Activated T-helper 1 cell treated with anti-CD3 and anti-CD28 coated beads, Interleukin-12 subunit alpha, Interleukin-12 subunit beta, Interleukin-2, Interleukin-4 antibody, amounts not matched to agents 30 ng/mL and 10 ng/mL and 1 ng/mL, durations not matched to agents 14 hours and 24 hours and 36 hours (primary cell): ENCODE measurements around the gene LRRTM4. TPM values are rescaled to one million over a fixed set of nuclear protein-coding genes. Genes with fewer than 3 reads are reported as not detected.
"Not testable (repeated sequence)": the region's sequence is repeated elsewhere in the genome, so short reads cannot be mapped to it uniquely, and the experiment has no call there.

ENCODE experiments used
- DNase-seq: peaks from one replicate; pipeline ENCODE4 v3.0.0; 2021; ENCODE audit warnings: low spot score
- H3K27ac Mint-ChIP-seq: one replicate; pipeline ENCODE4 v1.8.0; 2021; ENCODE audit warnings: mild to moderate bottlenecking, mixed read lengths
- H3K27me3 Mint-ChIP-seq: one replicate; pipeline ENCODE4 v1.8.0; 2022; ENCODE audit warnings: mild to moderate bottlenecking, moderate library complexity, mixed read lengths; ENCODE audit not compliant: insufficient read depth
- H3K36me3 Mint-ChIP-seq: one replicate; pipeline ENCODE4 v1.8.0; 2021; ENCODE audit warnings: low read depth, mixed read lengths
- H3K4me1 Mint-ChIP-seq: one replicate; pipeline ENCODE4 v1.8.0; 2021; ENCODE audit warnings: low read depth, mixed read lengths
- H3K4me3 Mint-ChIP-seq: one replicate; pipeline ENCODE4 v1.8.0; 2021; ENCODE audit warnings: mild to moderate bottlenecking, moderate library complexity, mixed read lengths
- H3K9me3 Mint-ChIP-seq: one replicate; pipeline ENCODE4 v1.8.0; 2021; ENCODE audit warnings: mixed read lengths
- intact Hi-C: fragments of 100-400 bp; cut with micrococcal nuclease; formaldehyde crosslinking; loops from one replicate; pipeline ENCODE4 v1.15.1; 2024
- total RNA-seq: library from RNA; stranded (reverse); gene quantifications from 2 replicates; pipeline ENCODE4 v1.2.3, GENCODE V29; 2022

Gene LRRTM4
- total RNA-seq, 1 donor from 2014 or later = not detected

GRCh38 chr2:77175266-77175780 is 346.9 kb downstream of the LRRTM4 start:
- H3K4me1 Mint-ChIP-seq, H3K36me3 Mint-ChIP-seq, intact Hi-C loops, H3K27me3 Mint-ChIP-seq, DNase-seq, H3K27ac Mint-ChIP-seq, H3K4me3 Mint-ChIP-seq: not testable (repeated sequence)
- H3K9me3 Mint-ChIP-seq = peaks cover 24% of the 10 kb centered on the region

GRCh38 chr2:77169426-77169825 is 352.8 kb downstream of the LRRTM4 start:
- no peaks in the 10 kb centered on the region for H3K4me1 Mint-ChIP-seq
- intact Hi-C loops = no loop called here
- no peak overlapping the region for H3K4me3 Mint-ChIP-seq
- no peaks in the 10 kb centered on the region for H3K27me3 Mint-ChIP-seq
- H3K9me3 Mint-ChIP-seq = peaks cover 24% of the 10 kb centered on the region
- no peak for DNase-seq
- no peak overlapping the region for H3K27ac Mint-ChIP-seq
- no peaks in the 10 kb centered on the region for H3K36me3 Mint-ChIP-seq

GRCh38 chr2:77164021-77164420 is 358.2 kb downstream of the LRRTM4 start:
- H3K27me3 Mint-ChIP-seq, DNase-seq, H3K4me1 Mint-ChIP-seq, H3K36me3 Mint-ChIP-seq, intact Hi-C loops, H3K27ac Mint-ChIP-seq, H3K4me3 Mint-ChIP-seq: not testable (repeated sequence)
- H3K9me3 Mint-ChIP-seq = peaks cover 25% of the 10 kb centered on the region

GRCh38 chr2:77161009-77161408 is 361.2 kb downstream of the LRRTM4 start:
- no peak for DNase-seq
- H3K4me3 Mint-ChIP-seq = no peak overlapping the region
- H3K27ac Mint-ChIP-seq = no peak overlapping the region
- intact Hi-C loops = loop anchor here (1.0 kb wide), 1 partner anchor 18 kb away; no protein-coding TSS in a partner anchor
- peaks cover 20% of the 10 kb centered on the region for H3K9me3 Mint-ChIP-seq
- no peaks in the 10 kb centered on the region for H3K4me1 Mint-ChIP-seq
- H3K27me3 Mint-ChIP-seq = no peaks in the 10 kb centered on the region
- H3K36me3 Mint-ChIP-seq = no peaks in the 10 kb centered on the region

- no peak for DNase-seq
- H3K27me3 Mint-ChIP-seq = no peaks in the 10 kb centered on the region
- H3K4me1 Mint-ChIP-seq = no peaks in the 10 kb centered on the region
- H3K4me3 Mint-ChIP-seq = no peak overlapping the region
- H3K9me3 Mint-ChIP-seq = peaks cover 7% of the 10 kb centered on the region
- intact Hi-C loops = no loop called here
- no peak overlapping the region for H3K27ac Mint-ChIP-seq
- H3K36me3 Mint-ChIP-seq = no peaks in the 10 kb centered on the region
These were observed 365.6 kb downstream of the LRRTM4 start for GRCh38 chr2:77156599-77156998.

- no peaks in the 10 kb centered on the region for H3K36me3 Mint-ChIP-seq
- no peaks in the 10 kb centered on the region for H3K4me1 Mint-ChIP-seq
- peaks cover 7% of the 10 kb centered on the region for H3K9me3 Mint-ChIP-seq
- DNase-seq = no peak
- H3K27me3 Mint-ChIP-seq = no peaks in the 10 kb centered on the region
- intact Hi-C loops = no loop called here
- no peak overlapping the region for H3K27ac Mint-ChIP-seq
- H3K4me3 Mint-ChIP-seq = no peak overlapping the region
These were observed 366.7 kb downstream of the LRRTM4 start for GRCh38 chr2:77155511-77155910.

- Mint-ChIP-seq H3K9me3 (peaks cover 7% of the 10 kb centered on the region), H3K4me3 (no peak overlapping the region), H3K27me3 (no peaks in the 10 kb centered on the region), H3K27ac (no peak overlapping the region), H3K36me3 (no peaks in the 10 kb centered on the region), H3K4me1 (no peaks in the 10 kb centered on the region)
- intact Hi-C loops = no loop called here
- DNase-seq = no peak
These were observed 372.6 kb downstream of the LRRTM4 start for GRCh38 chr2:77149565-77149964.

GRCh38 chr2:77147153-77147552 is 375.0 kb downstream of the LRRTM4 start:
- Mint-ChIP-seq H3K4me1 (no peaks in the 10 kb centered on the region), H3K36me3 (no peaks in the 10 kb centered on the region)

GRCh38 chr2:77144772-77145171 is 377.4 kb downstream of the LRRTM4 start:
- no peak for DNase-seq
- no peaks in the 10 kb centered on the region for H3K4me1 Mint-ChIP-seq
- no peak overlapping the region for H3K4me3 Mint-ChIP-seq
- intact Hi-C loops = no loop called here
- peaks cover 5% of the 10 kb centered on the region for H3K9me3 Mint-ChIP-seq
- no peaks in the 10 kb centered on the region for H3K36me3 Mint-ChIP-seq
- no peaks in the 10 kb centered on the region for H3K27me3 Mint-ChIP-seq
- H3K27ac Mint-ChIP-seq = no peak overlapping the region

More at GRCh38 chr2:77147153-77147552, 375.0 kb downstream of the LRRTM4 start:
- Mint-ChIP-seq H3K4me3 (no peak overlapping the region), H3K27me3 (no peaks in the 10 kb centered on the region), H3K9me3 (peaks cover 3% of the 10 kb centered on the region), H3K27ac (no peak overlapping the region)
- DNase-seq = no peak
- intact Hi-C loops = no loop called here

GRCh38 chr2:77142141-77142540 is 380.0 kb downstream of the LRRTM4 start:
- intact Hi-C loops = no loop called here
- H3K4me1 Mint-ChIP-seq = no peaks in the 10 kb centered on the region
- no peak overlapping the region for H3K27ac Mint-ChIP-seq
- H3K4me3 Mint-ChIP-seq = no peak overlapping the region
- H3K27me3 Mint-ChIP-seq = no peaks in the 10 kb centered on the region
- H3K9me3 Mint-ChIP-seq = peaks cover 22% of the 10 kb centered on the region
- H3K36me3 Mint-ChIP-seq = no peaks in the 10 kb centered on the region
- DNase-seq = no peak

- not testable (repeated sequence) for H3K4me3 Mint-ChIP-seq, H3K27ac Mint-ChIP-seq
These were observed 393.7 kb downstream of the LRRTM4 start for GRCh38 chr2:77128479-77128878.

GRCh38 chr2:77127345-77127744 is 394.8 kb downstream of the LRRTM4 start:
- DNase-seq = no peak
- H3K36me3 Mint-ChIP-seq = no peaks in the 10 kb centered on the region
- no peak overlapping the region for H3K27ac Mint-ChIP-seq
- H3K4me1 Mint-ChIP-seq = no peaks in the 10 kb centered on the region
- intact Hi-C loops = no loop called here
- H3K4me3 Mint-ChIP-seq = no peak overlapping the region
- peaks cover 21% of the 10 kb centered on the region for H3K9me3 Mint-ChIP-seq
- no peaks in the 10 kb centered on the region for H3K27me3 Mint-ChIP-seq

More at GRCh38 chr2:77128479-77128878, 393.7 kb downstream of the LRRTM4 start:
- DNase-seq, intact Hi-C loops, H3K36me3 Mint-ChIP-seq, H3K4me1 Mint-ChIP-seq, H3K27me3 Mint-ChIP-seq: not testable (repeated sequence)
- peaks cover 20% of the 10 kb centered on the region for H3K9me3 Mint-ChIP-seq

- Mint-ChIP-seq H3K4me1 (no peaks in the 10 kb centered on the region), H3K4me3 (no peak overlapping the region), H3K27me3 (no peaks in the 10 kb centered on the region), H3K36me3 (no peaks in the 10 kb centered on the region), H3K27ac (no peak overlapping the region), H3K9me3 (peaks cover 22% of the 10 kb centered on the region)
- intact Hi-C loops = no loop called here
- no peak for DNase-seq
These were observed 400.7 kb downstream of the LRRTM4 start for GRCh38 chr2:77121518-77121917.

GRCh38 chr2:77119333-77119732 is 402.8 kb downstream of the LRRTM4 start:
- intact Hi-C loops = no loop called here
- H3K27me3 Mint-ChIP-seq = no peaks in the 10 kb centered on the region
- no peak overlapping the region for H3K4me3 Mint-ChIP-seq
- no peaks in the 10 kb centered on the region for H3K4me1 Mint-ChIP-seq
- no peak overlapping the region for H3K27ac Mint-ChIP-seq
- no peak for DNase-seq
- no peaks in the 10 kb centered on the region for H3K36me3 Mint-ChIP-seq
- peaks cover 22% of the 10 kb centered on the region for H3K9me3 Mint-ChIP-seq
